ENCODE measurements around the gene GPATCH1.
"Not testable (repeated sequence)": the region's sequence is repeated elsewhere in the genome, so short reads cannot be mapped to it uniquely, and the experiment has no call there.

Gene GPATCH1

GRCh38 chr19:33080761-33081681 is at the start of gene GPATCH1:
Gene GPATCH1, plus strand, starts transcription at chr19:33081181. Its CDS starts 13 bp downstream, at chr19:33081194.
- DNase-seq (ENCODE audit: low read depth) = peak; percentile 95
- no peaks in the 10 kb centered on the region for H3K9me3 ChIP-seq (ENCODE audit: control insufficient read depth, low read length)
- H3K4me3 ChIP-seq (ENCODE audit: low read length) = peak within 1 kb of the TSS; percentile 100
- peaks cover 9% of the 10 kb centered on the region for H3K4me1 ChIP-seq (ENCODE audit: control insufficient read depth, insufficient read depth, low read length)
- no peaks in the 10 kb centered on the region for H3K36me3 ChIP-seq (ENCODE audit: control insufficient read depth, insufficient read depth, low read length, severe bottlenecking)
- no peaks in the 10 kb centered on the region for H3K27me3 ChIP-seq (replicated peaks; ENCODE audit: control insufficient read depth, insufficient read depth, low read length)
- H3K9ac ChIP-seq (ENCODE audit: low read length) = peak within 1 kb of the TSS; percentile 99

- H3K9me3 ChIP-seq (ENCODE audit: control insufficient read depth, low read length) = peaks cover 4% of the 10 kb centered on the region
- no peak overlapping the region for H3K9ac ChIP-seq (ENCODE audit: low read length)
- no peak overlapping the region for H3K4me3 ChIP-seq (ENCODE audit: low read length)
- no peak for DNase-seq (ENCODE audit: low read depth)
- H3K4me1 ChIP-seq (ENCODE audit: control insufficient read depth, insufficient read depth, low read length) = no peaks in the 10 kb centered on the region
- no peaks in the 10 kb centered on the region for H3K36me3 ChIP-seq (ENCODE audit: control insufficient read depth, insufficient read depth, low read length, severe bottlenecking)
- H3K27me3 ChIP-seq (replicated peaks; ENCODE audit: control insufficient read depth, insufficient read depth, low read length) = no peaks in the 10 kb centered on the region
Measured at GRCh38 chr19:33032218-33032781, 48.7 kb upstream of the GPATCH1 start.

GRCh38 chr19:33035461-33035860 is 45.5 kb upstream of the GPATCH1 start:
- H3K27me3 ChIP-seq (replicated peaks; ENCODE audit: control insufficient read depth, insufficient read depth, low read length) = no peaks in the 10 kb centered on the region
- H3K9me3 ChIP-seq (ENCODE audit: control insufficient read depth, low read length) = no peaks in the 10 kb centered on the region
- H3K4me1 ChIP-seq (ENCODE audit: control insufficient read depth, insufficient read depth, low read length) = no peaks in the 10 kb centered on the region
- H3K36me3 ChIP-seq (ENCODE audit: control insufficient read depth, insufficient read depth, low read length, severe bottlenecking) = no peaks in the 10 kb centered on the region
- H3K9ac ChIP-seq (ENCODE audit: low read length) = no peak overlapping the region
- DNase-seq (ENCODE audit: low read depth) = no peak
- H3K4me3 ChIP-seq (ENCODE audit: low read length) = no peak overlapping the region

GRCh38 chr19:33036370-33037167 is 44.4 kb upstream of the GPATCH1 start:
- H3K36me3 ChIP-seq (ENCODE audit: control insufficient read depth, insufficient read depth, low read length, severe bottlenecking); H3K9ac ChIP-seq (ENCODE audit: low read length); H3K27me3 ChIP-seq (replicated peaks; ENCODE audit: control insufficient read depth, insufficient read depth, low read length); H3K9me3 ChIP-seq (ENCODE audit: control insufficient read depth, low read length); H3K4me1 ChIP-seq (ENCODE audit: control insufficient read depth, insufficient read depth, low read length); DNase-seq (ENCODE audit: low read depth); H3K4me3 ChIP-seq (ENCODE audit: low read length): not testable (repeated sequence)

- DNase-seq (ENCODE audit: low read depth); H3K27me3 ChIP-seq (replicated peaks; ENCODE audit: control insufficient read depth, insufficient read depth, low read length): not testable (repeated sequence)
Measured at GRCh38 chr19:33037168-33038025, 43.6 kb upstream of the GPATCH1 start.

GRCh38 chr19:33039108-33039599 is 41.8 kb upstream of the GPATCH1 start:
- Histone ChIP-seq H3K4me1 (ENCODE audit: control insufficient read depth, insufficient read depth, low read length) (peaks cover 4% of the 10 kb centered on the region), H3K9me3 (ENCODE audit: control insufficient read depth, low read length) (no peaks in the 10 kb centered on the region), H3K36me3 (ENCODE audit: control insufficient read depth, insufficient read depth, low read length, severe bottlenecking) (no peaks in the 10 kb centered on the region), H3K4me3 (ENCODE audit: low read length) (no peak overlapping the region), H3K9ac (ENCODE audit: low read length) (no peak overlapping the region), H3K27me3 (replicated peaks; ENCODE audit: control insufficient read depth, insufficient read depth, low read length) (no peaks in the 10 kb centered on the region)
- no peak for DNase-seq (ENCODE audit: low read depth)

More at GRCh38 chr19:33037168-33038025, 43.6 kb upstream of the GPATCH1 start:
- H3K36me3 ChIP-seq (ENCODE audit: control insufficient read depth, insufficient read depth, low read length, severe bottlenecking); H3K9me3 ChIP-seq (ENCODE audit: control insufficient read depth, low read length); H3K9ac ChIP-seq (ENCODE audit: low read length); H3K4me3 ChIP-seq (ENCODE audit: low read length); H3K4me1 ChIP-seq (ENCODE audit: control insufficient read depth, insufficient read depth, low read length): not testable (repeated sequence)

GRCh38 chr19:33039815-33040214 is 41.2 kb upstream of the GPATCH1 start:
- Histone ChIP-seq H3K4me3 (ENCODE audit: low read length) (no peak overlapping the region), H3K9ac (ENCODE audit: low read length) (no peak overlapping the region), H3K36me3 (ENCODE audit: control insufficient read depth, insufficient read depth, low read length, severe bottlenecking) (no peaks in the 10 kb centered on the region), H3K4me1 (ENCODE audit: control insufficient read depth, insufficient read depth, low read length) (peaks cover 4% of the 10 kb centered on the region), H3K9me3 (ENCODE audit: control insufficient read depth, low read length) (no peaks in the 10 kb centered on the region), H3K27me3 (replicated peaks; ENCODE audit: control insufficient read depth, insufficient read depth, low read length) (no peaks in the 10 kb centered on the region)
- no peak for DNase-seq (ENCODE audit: low read depth)

- Histone ChIP-seq H3K4me1 (ENCODE audit: control insufficient read depth, insufficient read depth, low read length) (peaks cover 4% of the 10 kb centered on the region), H3K27me3 (replicated peaks; ENCODE audit: control insufficient read depth, insufficient read depth, low read length) (no peaks in the 10 kb centered on the region), H3K9me3 (ENCODE audit: control insufficient read depth, low read length) (no peaks in the 10 kb centered on the region), H3K36me3 (ENCODE audit: control insufficient read depth, insufficient read depth, low read length, severe bottlenecking) (no peaks in the 10 kb centered on the region), H3K4me3 (ENCODE audit: low read length) (no peak overlapping the region), H3K9ac (ENCODE audit: low read length) (no peak overlapping the region)
- no peak for DNase-seq (ENCODE audit: low read depth)
Measured at GRCh38 chr19:33040994-33041827, 39.8 kb upstream of the GPATCH1 start.

- not testable (repeated sequence) for H3K4me1 ChIP-seq (ENCODE audit: control insufficient read depth, insufficient read depth, low read length)
Measured at GRCh38 chr19:33041828-33042160, 39.2 kb upstream of the GPATCH1 start.

GRCh38 chr19:33047422-33047821 is 33.6 kb upstream of the GPATCH1 start:
- no peak for DNase-seq (ENCODE audit: low read depth)
- Histone ChIP-seq H3K4me1 (ENCODE audit: control insufficient read depth, insufficient read depth, low read length) (no peaks in the 10 kb centered on the region), H3K27me3 (replicated peaks; ENCODE audit: control insufficient read depth, insufficient read depth, low read length) (no peaks in the 10 kb centered on the region), H3K36me3 (ENCODE audit: control insufficient read depth, insufficient read depth, low read length, severe bottlenecking) (no peaks in the 10 kb centered on the region), H3K9me3 (ENCODE audit: control insufficient read depth, low read length) (no peaks in the 10 kb centered on the region), H3K4me3 (ENCODE audit: low read length) (no peak overlapping the region), H3K9ac (ENCODE audit: low read length) (no peak overlapping the region)

More at GRCh38 chr19:33041828-33042160, 39.2 kb upstream of the GPATCH1 start:
- H3K9ac ChIP-seq (ENCODE audit: low read length); DNase-seq (ENCODE audit: low read depth); H3K4me3 ChIP-seq (ENCODE audit: low read length); H3K36me3 ChIP-seq (ENCODE audit: control insufficient read depth, insufficient read depth, low read length, severe bottlenecking); H3K9me3 ChIP-seq (ENCODE audit: control insufficient read depth, low read length); H3K27me3 ChIP-seq (replicated peaks; ENCODE audit: control insufficient read depth, insufficient read depth, low read length): not testable (repeated sequence)

Data from adipocyte (in vitro differentiated cells).